NCI-H2171 (cell line): ENCODE results near the gene SIGLEC1.

Experiments
- DNase-seq: peaks from one replicate; lab custom pipeline; 2025; lab: John Stamatoyannopoulos, UW

Gene SIGLEC1

DNA sequence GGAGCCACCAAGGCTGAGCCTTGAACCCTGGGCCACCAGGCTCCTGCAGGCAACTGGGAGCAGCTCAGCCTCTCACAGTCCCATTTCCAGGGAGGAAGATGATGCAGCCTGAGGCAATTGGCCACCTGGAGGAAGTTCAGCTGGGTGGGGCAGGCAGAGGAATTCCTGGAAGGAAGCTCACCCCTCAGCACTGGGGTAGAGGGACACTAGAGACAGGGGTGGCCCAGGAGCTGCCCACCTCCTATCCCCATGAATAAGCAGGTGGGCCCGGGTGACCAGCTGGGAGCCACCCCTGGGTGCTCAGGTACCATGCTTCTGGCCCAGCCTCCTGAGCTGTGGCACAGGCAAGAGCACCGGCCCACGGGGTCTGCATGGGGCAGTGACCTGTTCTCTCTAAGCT lies 16.5 kb upstream of the SIGLEC1 start:
- no peak for DNase-seq

DNA sequence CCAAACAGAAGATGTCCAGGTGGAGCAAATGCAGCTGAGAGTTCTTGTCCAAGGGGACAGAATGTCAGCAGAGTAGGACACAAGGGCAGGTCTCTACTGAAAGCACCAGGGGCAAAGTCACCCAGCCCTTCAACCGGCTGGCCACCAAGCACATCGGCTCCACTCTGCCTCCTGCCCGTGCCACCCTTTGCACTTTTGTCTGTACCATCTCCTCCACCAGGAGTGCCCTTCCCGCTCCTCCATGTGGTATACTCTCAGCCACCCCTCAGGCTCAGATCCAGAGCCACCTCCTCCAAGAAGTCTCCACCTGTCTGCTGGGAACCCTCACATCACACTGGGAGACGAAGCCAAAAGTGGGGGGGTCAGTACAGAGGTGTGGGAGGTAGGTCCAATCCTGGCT lies 16.0 kb upstream of the SIGLEC1 start:
- DNase-seq, result no peak

DNA sequence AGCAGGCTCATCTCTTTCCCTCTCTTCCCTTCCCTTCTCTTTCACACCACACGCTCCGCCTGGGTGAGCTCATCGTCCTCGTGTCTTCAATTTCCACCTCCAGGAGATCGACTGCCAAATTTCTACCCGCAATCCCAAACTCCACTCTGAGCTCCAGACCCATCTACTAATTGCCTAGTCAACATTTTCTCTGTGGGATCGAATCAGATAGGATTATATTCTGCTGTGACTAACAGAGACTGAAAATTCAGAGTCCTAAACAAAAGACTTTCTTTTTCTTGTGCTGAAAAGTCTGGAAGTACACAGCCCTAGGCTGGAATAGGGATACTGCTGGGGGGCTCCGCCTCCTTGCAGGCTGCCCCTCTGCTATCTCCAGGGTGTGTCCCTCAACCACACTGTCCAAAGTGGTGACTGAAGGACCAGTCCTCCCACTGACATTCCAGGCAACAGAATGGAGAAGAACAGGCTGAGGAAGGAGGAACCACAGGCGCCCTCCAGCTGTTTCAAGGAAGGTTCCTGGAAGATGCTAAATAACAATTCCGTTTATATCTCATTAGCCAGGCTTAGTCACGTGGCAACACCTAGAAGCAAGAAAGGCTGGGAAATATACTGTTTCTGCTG lies 15.1 kb upstream of the SIGLEC1 start:
- DNase-seq, result no peak

DNA sequence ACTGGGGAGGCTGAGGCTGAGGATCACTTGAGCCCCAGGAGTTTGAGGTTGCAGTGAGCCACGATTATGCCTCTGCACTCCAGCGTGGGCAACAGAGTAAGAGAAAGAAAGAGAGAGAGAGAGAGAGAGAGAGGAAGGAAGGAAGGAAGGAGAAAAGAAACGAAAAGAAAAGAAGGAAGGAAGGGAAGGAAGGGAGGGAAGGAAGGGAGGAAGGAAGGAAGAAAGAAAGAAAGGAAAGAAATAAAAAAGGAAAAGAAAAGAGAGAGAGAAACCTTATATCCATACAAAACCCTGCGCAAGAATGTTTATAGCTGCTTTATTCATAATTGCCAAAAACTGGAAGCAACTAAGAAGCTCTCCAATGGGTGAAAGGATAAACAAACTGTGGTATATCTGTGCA lies 12.0 kb upstream of the SIGLEC1 start:
- DNase-seq, result no peak

DNA sequence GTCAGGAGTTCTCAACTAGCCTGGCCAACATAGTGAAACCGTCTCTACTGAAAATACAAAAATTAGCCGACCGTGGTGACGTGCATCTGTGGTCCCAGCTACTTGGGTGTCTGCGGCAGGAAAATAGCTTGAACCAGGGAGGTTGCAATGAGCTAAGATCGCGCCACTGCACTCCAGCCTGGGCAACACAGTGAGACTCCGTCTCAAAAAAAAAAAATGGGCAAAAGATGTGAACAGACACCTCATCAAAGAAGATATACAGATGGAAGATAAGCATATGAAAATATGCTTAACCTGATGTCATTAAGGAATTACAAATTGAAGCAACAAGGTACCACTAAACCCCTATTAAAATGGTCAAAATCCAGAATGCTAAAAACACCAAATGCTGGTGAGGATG lies 10.9 kb upstream of the SIGLEC1 start:
- DNase-seq, result no peak

DNA sequence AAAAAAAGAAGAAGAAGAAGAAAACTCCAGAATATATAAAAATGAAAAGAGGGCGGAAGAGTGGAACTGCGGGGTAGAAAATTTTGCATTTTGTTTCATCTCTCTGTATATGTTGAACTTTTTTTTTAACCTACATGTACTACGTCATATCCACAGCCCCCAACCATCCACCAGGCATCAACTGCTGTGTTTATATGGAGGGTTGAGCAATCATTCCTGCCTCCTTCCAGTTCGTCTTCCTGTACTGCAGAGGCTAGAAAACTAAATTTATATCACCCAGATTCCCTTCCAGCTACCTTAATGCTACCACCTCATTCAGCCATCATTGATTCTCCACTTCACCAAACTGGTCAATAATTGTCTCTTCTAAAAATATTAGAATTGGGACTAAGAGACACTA lies 9.5 kb upstream of the SIGLEC1 start:
- no peak for DNase-seq

DNA sequence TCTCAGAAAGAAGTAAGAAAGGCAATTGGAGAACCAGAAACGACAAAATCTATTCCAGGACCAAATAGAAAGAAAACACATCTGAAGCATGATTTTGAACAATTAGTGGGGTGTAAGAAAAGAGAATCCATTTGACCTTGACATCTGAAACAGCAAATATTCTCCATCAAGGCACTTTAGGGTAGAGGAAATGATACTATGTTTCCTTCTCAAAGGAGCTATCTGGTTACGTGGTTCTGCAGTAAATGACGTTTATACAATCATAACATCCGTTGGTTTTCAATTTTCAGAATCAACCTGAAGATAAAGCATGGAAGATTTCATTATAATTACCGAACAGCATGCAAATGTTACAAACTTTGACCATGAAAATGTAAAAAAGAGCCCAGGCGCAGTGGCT lies 8.2 kb upstream of the SIGLEC1 start:
- no peak for DNase-seq

DNA sequence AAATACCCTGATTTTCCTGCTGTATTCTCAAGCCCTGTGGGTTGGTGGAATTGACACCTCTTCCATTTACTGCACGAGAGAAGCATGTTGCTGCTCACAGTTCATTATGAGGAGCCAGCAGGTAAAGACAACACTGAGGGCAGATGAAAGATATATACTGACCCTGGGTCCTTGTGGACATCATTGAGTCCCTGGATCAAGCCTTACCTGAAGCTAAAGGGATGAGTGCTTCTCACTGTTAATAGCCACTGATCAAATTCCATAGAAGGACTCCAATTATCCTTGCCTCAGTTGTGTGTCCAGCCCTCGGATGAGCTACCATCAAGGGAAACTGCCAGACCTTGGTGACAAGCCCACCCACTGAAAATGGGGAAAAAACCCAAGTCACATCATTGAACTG lies 7.7 kb upstream of the SIGLEC1 start:
- no peak for DNase-seq

DNA sequence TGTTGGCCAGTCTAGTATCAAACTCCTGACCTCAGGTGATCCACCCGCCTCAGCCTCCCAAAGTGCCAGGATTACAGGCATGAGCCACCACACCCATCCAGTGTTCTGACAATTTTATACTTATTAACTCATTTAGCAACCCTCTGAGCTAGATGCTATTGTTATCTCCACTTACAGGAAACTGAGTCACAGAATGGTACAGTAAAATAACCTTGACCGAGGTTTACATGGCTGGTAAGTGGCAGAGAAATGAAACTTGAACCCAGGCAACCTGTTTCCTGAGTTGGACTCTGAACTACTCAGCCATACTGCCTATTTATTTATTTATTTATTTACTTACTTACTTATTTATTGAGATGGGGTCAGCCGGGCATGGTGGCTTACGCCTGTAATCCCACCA lies 6.6 kb upstream of the SIGLEC1 start:
- no peak for DNase-seq

DNA sequence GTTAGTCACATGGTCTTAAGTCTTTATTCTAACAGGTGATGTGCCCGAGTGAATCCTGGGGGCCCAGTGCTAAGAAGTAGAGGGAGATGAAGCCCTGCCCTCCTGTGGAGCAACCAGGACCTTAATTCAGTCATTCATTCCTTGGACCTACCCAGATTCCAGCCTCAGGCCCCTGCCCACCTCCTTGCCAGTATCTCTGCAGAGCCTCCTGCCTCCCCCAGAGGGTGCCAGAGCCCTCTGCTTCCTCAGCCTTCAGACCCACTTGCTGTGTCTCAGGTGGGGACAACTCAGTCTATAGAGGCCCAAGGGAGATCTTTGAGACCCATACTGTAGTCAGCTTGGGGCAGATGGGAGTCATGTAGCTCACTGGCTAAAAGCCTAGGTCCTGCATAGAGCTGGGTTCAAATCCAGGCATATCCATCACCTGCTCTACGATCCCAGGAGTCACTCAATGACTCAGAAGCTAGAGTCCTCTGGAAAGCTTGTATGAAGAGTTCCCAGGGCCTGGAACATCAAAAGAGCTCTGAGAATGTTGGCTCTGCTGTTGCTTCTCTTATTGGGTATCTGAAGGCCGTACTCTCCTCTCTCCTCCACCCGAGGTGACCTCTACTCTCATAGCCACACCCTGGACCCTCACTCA lies 3.9 kb upstream of the SIGLEC1 start:
- no peak for DNase-seq

DNA sequence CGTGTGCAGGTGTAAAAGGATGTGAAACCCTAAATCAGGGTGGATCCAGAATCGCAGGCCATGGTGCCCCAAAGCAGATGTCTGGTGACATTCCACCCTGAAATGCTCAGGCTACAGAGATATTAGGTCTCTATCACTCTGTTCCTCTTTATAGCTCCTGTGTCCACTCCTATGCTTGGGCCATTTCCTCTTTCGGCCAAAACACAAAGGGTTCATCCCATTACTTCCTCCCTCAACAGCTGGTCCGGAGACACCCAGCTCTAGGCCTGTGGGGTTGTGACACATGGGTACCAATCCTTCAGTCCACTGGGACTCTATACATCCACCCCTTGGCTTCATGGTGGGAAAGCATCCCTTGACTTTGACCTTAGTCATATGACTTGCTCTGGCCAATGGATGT lies 1.7 kb upstream of the SIGLEC1 start:
- DNase-seq, result no peak

DNA sequence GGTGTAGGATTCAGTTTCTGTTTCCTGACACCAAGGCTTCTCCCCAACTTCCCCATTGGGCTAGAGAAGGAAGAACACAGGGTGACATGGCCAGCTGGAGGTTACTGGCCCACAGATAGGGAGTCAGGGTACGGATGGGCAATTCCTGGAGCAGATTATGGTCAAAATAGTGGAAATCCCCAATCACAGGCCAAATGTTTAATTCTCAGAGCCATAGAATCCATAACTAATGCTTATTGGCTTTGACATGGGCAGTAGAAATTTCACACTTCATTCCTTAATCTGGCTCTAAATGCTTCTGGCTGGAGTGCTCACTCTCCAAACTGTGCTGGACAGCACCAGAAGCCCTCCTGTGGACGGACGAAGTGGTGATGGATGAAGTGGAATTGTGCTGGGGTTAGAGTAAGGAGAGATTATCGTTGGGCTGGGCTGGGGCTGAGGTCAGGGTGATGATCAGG lies 887 bp downstream of the SIGLEC1 start:
- no peak for DNase-seq

DNA sequence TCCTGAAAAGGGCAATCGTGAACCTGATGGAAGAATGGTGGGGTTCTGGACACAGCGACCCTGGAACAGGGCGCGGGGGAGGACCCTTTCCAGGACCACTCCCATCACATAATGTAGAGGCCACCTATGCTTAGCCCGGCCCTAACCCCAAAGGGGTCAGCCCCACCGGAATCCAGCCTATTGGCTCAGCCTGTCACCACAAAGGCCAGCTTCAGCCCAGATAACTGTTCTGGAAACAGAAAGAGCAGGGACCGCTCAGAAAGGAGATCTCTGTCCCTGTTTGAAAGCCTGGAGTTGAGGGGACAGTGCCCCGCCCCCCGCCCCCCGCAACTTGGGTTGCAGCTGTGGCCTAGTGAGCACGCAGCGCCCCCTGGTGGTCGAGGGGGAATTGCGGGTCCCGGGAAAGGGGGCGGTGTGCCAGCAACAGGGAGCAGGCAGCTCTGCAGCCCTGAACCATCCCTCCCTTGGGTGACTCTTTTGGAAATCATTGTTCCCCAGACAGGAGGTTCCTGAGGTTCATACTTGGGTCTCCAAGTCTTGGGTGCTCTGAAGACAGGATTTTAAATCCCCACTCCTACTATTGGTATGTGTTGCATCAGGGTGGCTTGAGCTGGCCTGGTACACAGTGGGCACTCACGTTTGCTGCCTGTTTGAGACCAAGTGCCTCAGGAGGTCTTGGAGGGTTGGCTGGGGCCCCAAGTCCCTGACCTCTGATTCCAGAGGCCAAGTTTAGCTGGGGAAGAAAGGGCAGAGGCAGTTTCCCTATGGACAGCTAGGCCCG lies 1.5 kb downstream of the SIGLEC1 start:
- DNase-seq, result no peak

DNA sequence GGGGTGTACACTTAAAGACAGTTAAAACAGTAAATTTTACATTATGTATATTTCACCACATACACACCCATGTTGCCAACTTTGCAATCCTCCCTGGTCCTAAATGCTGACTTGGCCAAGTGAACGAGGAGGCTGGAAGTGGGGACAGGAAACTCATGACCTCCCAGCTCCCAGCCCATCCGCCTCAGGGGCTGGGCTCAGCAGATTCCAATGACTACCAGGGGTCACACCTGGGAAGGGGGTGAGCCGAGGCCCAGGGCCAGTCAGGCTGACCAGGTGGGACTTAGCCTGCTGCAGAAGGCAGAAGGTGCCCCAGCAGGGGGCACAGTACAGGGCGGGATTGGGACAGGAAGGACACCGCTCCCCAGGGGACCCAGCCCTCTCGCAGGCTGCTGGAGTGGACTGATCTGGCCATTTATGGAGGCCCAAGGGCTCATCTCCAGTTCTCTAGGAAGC lies 2.4 kb downstream of the SIGLEC1 start:
- no peak for DNase-seq

DNA sequence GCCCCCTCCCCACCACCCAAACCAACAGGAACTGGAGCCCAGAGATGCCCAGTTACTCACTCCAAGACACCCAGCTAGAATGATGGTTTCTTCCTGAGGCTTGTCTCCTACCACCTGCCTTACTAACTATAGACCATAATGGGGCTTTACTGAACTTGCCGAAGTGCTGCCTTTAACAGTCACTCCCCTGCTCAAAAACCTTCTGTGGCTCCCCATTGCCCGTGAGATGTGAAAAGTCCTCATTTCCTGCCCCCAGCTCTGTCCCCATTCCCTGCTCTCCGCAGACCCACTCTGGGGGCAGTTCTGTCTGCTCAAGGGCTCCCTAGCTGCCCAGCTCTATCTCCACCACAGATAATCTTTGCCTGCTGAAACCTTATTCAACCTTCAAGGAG lies 4.9 kb downstream of the SIGLEC1 start:
- no peak for DNase-seq

DNA sequence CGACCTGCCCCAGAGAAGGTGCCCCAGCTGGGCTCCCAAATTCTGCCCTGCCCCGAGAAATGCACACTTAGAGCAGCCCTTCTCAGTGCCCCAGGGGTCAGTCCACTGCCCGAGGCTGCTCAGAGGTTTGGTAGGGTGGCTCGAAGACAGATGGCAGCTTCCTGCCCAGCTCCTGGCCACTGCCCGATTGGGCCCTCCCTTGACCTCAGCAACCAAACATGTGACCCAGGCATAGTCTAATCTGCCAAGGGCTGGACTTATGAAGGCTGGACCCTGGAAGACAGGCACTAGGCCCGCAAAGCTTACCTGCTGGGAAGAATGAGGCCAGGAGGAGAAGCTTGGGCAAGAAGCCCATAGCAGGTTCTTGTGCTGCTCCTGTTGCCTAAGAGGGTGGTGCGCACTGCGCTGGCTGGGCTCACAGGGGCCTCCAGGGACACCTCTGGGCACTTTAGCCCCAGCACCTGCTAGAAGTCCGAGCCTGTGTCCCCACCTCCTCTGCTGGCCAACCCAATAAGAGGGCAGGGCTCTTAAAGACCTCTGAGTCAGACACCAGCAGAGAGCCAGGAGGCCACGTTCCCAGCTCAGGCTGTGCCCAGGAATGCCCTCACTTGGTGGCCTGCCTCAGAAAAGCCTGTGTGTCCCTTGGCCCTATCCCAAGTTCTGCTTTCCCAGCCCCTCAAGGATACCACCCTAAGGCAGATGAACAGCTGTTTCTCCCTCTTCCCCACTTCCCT lies 5.5 kb downstream of the SIGLEC1 start:
- DNase-seq, result no peak

DNA sequence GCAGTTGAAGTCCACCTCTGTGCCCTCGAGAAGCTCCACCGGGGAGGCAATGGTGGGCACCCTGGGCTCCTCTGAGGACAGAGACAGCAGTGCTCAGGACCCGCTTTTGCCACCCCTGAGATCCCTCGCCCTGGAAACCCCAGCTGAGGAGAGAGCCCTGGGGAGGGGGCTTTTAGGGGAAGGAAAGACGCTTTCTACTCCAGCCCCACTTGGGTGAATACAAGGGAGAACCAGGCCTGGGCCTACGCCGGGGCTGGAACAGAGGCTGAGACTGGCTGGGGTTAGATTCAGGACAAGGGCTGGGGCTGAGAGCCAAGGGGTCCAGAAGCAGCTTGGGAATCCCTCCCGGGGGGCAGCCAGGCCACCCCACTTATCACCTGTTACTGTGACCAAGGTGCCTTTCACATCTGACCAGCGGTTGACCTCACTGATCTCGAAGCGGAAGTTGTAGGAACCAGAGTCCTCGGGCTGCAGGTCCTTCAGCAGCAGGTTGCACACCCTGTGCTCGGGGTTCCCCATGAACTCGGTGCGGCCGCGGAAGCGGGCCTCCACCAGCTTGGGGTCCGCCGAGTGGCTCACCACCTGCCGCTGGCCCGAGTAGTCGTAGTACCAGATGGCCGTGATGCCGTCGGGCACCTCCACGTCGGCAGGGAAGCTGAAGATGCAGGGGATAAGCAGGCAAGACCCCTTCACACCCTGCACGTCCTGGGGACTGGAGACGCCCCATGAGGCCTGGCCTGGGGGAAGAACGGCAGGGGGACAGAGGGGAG lies 6.2 kb downstream of the SIGLEC1 start:
- no peak for DNase-seq

DNA sequence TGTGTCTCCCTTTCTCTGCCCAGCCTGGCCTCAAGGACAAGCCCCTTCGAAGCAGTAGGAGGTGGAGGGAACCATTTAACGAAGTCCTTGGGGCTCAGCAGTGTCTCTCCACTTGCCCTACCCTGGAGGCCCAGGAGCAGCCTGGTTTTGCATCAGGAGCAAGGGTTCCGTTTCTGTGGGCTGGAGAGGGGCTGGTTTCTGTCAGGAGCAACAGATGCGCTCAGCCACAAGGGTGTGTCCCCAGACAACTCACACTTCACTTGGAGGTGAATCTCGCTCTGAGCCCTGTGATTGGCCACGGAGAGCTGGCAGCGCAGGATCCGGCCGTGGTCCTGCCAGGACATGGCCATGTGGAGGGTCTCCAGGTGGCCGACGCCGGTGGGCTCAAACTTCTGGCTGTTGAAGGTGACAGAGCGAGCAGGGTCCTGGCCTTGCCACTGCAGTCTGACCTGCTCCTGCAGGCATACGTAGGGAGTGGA lies 6.9 kb downstream of the SIGLEC1 start:
- no peak for DNase-seq

DNA sequence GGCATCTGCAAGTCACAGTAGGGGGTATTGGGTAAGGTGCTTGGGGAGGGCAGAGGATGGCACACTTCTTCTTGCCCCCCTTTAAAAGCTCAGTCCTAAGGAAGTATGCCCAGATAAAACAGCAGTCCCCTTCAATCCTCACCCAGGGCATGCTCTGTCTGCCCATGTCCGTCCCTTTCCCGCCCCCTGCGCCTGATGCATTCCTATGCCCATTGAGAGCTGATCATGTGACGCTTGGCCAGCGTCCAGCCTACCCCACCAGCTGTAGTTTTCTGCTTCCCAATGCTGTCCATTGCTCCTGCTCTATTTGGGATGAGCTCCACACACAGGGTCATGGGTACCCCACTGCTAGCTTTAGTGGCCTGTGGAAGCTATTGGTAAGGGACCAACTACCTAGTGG lies 8.3 kb downstream of the SIGLEC1 start:
- no peak for DNase-seq

DNA sequence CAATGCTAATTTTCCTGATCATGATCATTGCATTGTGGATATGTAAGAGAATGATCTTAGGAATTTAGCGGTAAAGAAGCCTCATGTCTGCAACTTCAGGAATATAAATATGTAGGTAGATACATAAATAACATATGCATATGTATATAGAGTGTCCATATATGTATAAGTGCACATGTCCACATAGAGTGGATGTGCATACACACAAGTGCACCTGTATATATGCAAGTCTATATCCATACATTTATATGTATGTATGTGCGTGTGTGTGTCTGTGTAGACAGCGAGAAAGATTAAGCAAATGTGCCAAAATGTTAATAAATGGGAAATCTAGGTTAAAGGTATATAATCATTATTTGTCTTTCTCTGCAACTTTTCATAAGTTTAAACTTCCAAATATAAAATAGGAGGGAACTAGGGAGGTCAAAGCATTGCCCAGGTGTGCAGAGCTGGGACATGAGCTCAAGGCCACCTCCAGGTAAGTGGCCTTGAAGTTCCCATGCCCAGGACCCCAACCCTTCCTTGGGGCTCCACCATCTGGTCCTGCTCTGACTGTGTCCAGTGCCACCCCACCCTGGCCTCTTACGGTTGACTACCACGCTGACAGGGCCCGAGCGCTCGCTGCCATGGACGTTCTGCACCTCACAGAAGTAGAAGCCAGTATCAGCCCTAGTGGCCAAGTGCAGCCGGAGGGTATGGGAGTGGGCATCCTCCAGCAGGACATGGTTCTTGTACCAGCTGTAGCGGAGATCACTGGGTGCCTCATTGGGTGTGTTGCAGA lies 9.6 kb downstream of the SIGLEC1 start:
- DNase-seq, result no peak
